Bronchial epithelial cell (primary cell): ENCODE data around the gene ANGPTL8. TPM values are rescaled to one million over a fixed set of nuclear protein-coding genes. Genes with fewer than 3 reads are reported as not detected.

Source experiments
- DNase-seq: peaks from one replicate; pipeline ENCODE4 v3.0.0-alpha.2; 2010; ENCODE audit warnings: low read depth
- FAIRE-seq: peaks from 2 replicates; lab custom pipeline; 2011; peaks lifted over from hg19 to GRCh38; lab: Jason Lieb, UNC
- H3K27me3 ChIP-seq: 2 replicates; pipeline ENCODE4 v1.5.1; 2011; ENCODE audit warnings: low read length; ENCODE audit not compliant: control insufficient read depth, insufficient read depth
- H3K36me3 ChIP-seq: 2 replicates; pipeline ENCODE4 v1.5.1; 2011; ENCODE audit warnings: low read length; ENCODE audit not compliant: control insufficient read depth, insufficient read depth
- H3K4me3 ChIP-seq: 2 replicates; pipeline ENCODE4 v1.5.1; 2011; ENCODE audit warnings: mild to moderate bottlenecking, low read depth, low read length, control low read depth
- CTCF ChIP-seq: IDR thresholded peaks from 2 replicates; pipeline ENCODE4 v1.5.1; 2011; ENCODE audit warnings: mild to moderate bottlenecking, moderate library complexity, low read length, control low read depth, inconsistent platforms; ENCODE audit not compliant: insufficient read depth, severe bottlenecking
- total RNA-seq: library from RNA; depleted of rRNA; stranded (reverse); fragments of >200 nt; gene quantifications from 2 replicates; pipeline ENCODE4 v1.2.1, GENCODE V29; 2014

ANGPTL8 gene
- total RNA-seq, result not detected in 2 replicates

- TF ChIP-seq CTCF, result no peak
- DNase-seq (no peak), FAIRE-seq (no peak)
- H3K4me3 ChIP-seq, result no peak within 1 kb of the TSS
- peaks cover 44% of the 10 kb centered on the region for H3K36me3 ChIP-seq
- no peaks in the 10 kb centered on the region for H3K27me3 ChIP-seq
Observed at GRCh38 chr19:11239377-11240000, at the start of gene ANGPTL8. Gene ANGPTL8, plus strand, starts transcription at chr19:11239619. Its CDS starts 19 bp downstream, at chr19:11239638.

- H3K36me3 ChIP-seq, result peaks cover 4% of the 10 kb centered on the region
- FAIRE-seq, result no peak
- TF ChIP-seq CTCF, result no peak
- no peaks in the 10 kb centered on the region for H3K27me3 ChIP-seq
- DNase-seq, result no peak
- H3K4me3 ChIP-seq, result no peak overlapping the region
Observed at GRCh38 chr19:11190501-11190900, 48.9 kb upstream of the ANGPTL8 start.

- Histone ChIP-seq H3K27me3 (no peaks in the 10 kb centered on the region), H3K4me3 (no peak overlapping the region), H3K36me3 (peaks cover 4% of the 10 kb centered on the region)
- FAIRE-seq (no peak), DNase-seq (no peak)
- no peak for TF ChIP-seq CTCF
Observed at GRCh38 chr19:11191273-11191755, 48.1 kb upstream of the ANGPTL8 start.

GRCh38 chr19:11191934-11192333 is 47.5 kb upstream of the ANGPTL8 start:
- Histone ChIP-seq H3K27me3 (no peaks in the 10 kb centered on the region), H3K36me3 (peaks cover 4% of the 10 kb centered on the region), H3K4me3 (no peak overlapping the region)
- FAIRE-seq (no peak), DNase-seq (no peak)
- no peak for TF ChIP-seq CTCF

- FAIRE-seq (no peak), DNase-seq (no peak)
- TF ChIP-seq CTCF, result no peak
- peaks cover 4% of the 10 kb centered on the region for H3K36me3 ChIP-seq
- H3K27me3 ChIP-seq, result no peaks in the 10 kb centered on the region
- no peak overlapping the region for H3K4me3 ChIP-seq
Observed at GRCh38 chr19:11192957-11193939, 46.2 kb upstream of the ANGPTL8 start.
